ENCODE data around the gene ELK3. TPM values are rescaled to one million over a fixed set of nuclear protein-coding genes. Genes with fewer than 3 reads are reported as not detected.
A peak's percentile ranks its signal among the peaks of the same experiment; 100 is the strongest.

The ELK3 gene
- total and polyA plus RNA-seq, 4 donors: 9.1 to 68.5 (median 40.3) TPM

DNA sequence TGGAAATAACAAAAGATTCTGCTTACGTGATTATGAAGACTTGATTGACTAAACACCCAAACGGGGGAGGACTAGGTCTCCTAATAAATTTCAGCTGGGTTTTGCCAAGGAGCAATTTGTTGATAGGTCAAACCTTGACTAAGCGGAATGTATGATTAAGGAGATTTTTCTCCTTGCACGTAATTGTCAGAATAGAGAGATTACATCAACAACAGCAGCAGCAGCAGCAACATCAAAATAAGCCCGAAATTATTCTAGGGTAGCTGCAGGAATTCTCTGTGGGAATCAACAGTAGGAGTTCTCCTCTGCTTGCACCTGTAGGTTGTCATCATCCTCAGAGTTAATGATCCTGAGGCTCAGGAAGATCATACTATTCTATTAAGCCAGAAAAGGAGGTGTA, 10.2 kb downstream of the ELK3 start:
- Histone ChIP-seq H3K27ac (ENCODE audit: low read depth in 1 of 2, low read length in 1 of 2) (no peak overlapping the region), H3K9ac (ENCODE audit: insufficient read depth in 1 of 2, low read length in 2 of 2) (no peak overlapping the region), H3K36me3 (ENCODE audit: control insufficient read depth in 4 of 4, insufficient read depth in 4 of 4, low read length in 4 of 4) (no peaks in the 10 kb centered on the region), H3K4me3 (no peak overlapping the region), H3K4me1 (ENCODE audit: control insufficient read depth in 5 of 5, insufficient read depth in 5 of 5, low read length in 5 of 5) (peaks cover 0 to 12% (median 7%) of the 10 kb centered on the region in 5 donors), H3K27me3 (ENCODE audit: control insufficient read depth in 3 of 3, insufficient read depth in 3 of 3, low read length in 2 of 3) (no peaks in the 10 kb centered on the region), H3K9me3 (ENCODE audit: control insufficient read depth in 4 of 4, insufficient read depth in 3 of 4, low read length in 3 of 4) (no peaks in the 10 kb centered on the region)
- DNase-seq: no peak
- ATAC-seq (ENCODE audit: insufficient read depth, low FRiP score): no peak
- TF ChIP-seq, protein P1, sequence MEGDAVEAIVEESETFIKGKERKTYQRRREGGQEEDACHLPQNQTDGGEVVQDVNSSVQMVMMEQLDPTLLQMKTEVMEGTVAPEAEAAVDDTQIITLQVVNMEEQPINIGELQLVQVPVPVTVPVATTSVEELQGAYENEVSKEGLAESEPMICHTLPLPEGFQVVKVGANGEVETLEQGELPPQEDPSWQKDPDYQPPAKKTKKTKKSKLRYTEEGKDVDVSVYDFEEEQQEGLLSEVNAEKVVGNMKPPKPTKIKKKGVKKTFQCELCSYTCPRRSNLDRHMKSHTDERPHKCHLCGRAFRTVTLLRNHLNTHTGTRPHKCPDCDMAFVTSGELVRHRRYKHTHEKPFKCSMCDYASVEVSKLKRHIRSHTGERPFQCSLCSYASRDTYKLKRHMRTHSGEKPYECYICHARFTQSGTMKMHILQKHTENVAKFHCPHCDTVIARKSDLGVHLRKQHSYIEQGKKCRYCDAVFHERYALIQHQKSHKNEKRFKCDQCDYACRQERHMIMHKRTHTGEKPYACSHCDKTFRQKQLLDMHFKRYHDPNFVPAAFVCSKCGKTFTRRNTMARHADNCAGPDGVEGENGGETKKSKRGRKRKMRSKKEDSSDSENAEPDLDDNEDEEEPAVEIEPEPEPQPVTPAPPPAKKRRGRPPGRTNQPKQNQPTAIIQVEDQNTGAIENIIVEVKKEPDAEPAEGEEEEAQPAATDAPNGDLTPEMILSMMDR (IDR thresholded peaks at IDR 0.05; ENCODE audit: control extremely low read depth, extremely low read depth): no peak
- WGBS, 2 donors: 75 to 82% methylated on average over 5 of the region's 5 CpGs

DNA sequence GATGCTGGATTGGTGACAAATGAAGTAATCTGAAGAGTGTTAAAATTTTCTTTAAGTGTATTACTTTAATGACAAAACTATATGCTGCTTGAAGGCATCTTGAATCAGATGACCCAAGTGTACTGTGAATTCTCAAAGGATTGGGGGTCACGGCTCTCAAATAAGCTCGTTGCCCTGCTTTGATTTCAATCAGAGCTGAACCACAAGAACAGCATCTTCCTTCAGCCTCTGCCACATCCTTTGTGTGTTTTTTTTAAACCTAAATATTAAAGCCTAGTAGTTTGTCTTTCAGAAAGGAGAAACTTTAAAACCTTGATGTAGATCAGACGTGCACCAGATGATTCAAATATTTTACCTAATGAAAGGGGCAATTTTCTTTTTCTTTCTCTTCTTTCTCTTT, 11.7 kb downstream of the ELK3 start:
- Histone ChIP-seq H3K4me1 (ENCODE audit: control insufficient read depth in 5 of 5, insufficient read depth in 5 of 5, low read length in 5 of 5) (peaks cover 3 to 18% (median 16%) of the 10 kb centered on the region in 5 donors), H3K9me3 (ENCODE audit: control insufficient read depth in 4 of 4, insufficient read depth in 3 of 4, low read length in 3 of 4) (no peaks in the 10 kb centered on the region), H3K27ac (ENCODE audit: low read depth in 1 of 2, low read length in 1 of 2) (no peak overlapping the region), H3K4me3 (no peak overlapping the region), H3K9ac (ENCODE audit: insufficient read depth in 1 of 2, low read length in 2 of 2) (no peak overlapping the region), H3K36me3 (ENCODE audit: control insufficient read depth in 4 of 4, insufficient read depth in 4 of 4, low read length in 4 of 4) (no peaks in the 10 kb centered on the region), H3K27me3 (ENCODE audit: control insufficient read depth in 3 of 3, insufficient read depth in 3 of 3, low read length in 2 of 3) (no peaks in the 10 kb centered on the region)
- WGBS, 2 donors: 43 to 50% methylated on average over 3 of the region's 3 CpGs
- ATAC-seq (ENCODE audit: insufficient read depth, low FRiP score) (no peak), DNase-seq (no peak)
- TF ChIP-seq, protein P1 (IDR thresholded peaks at IDR 0.05; ENCODE audit: control extremely low read depth, extremely low read depth): no peak

DNA sequence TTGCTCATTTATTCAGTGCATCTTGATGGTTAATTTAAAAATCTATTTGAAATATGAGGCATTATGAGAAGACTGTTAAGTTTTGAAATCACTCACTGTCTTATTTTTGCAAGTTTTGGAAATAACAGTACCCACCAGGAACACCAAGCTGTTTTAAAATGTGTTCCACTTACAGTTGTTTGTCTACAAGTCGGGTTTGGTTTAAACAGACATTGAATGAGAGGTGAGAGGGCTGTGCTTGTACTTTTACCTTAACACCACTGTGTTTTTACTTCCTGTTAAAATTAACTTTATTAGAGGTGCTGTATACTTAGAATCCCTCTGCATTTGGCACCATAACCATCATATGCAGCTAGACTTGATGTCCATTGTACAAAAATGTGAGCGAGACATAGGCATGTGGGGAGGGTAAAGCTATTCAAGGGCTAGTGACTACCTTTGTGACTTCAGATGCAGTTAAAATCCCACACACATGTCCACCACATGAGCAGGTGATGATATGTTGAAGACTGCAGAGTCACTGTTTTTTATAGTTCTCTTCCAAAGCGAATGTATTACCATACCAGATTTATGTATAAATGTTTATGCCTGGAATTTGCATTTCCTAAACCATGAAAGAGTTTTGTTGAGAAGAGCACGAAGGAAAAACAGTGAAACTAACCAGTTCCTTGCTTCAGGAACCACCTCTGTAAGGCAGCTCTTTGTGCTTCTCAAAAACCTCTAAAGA, 12.9 kb downstream of the ELK3 start:
- 70 to 79% methylated on average over 4 of the region's 4 CpGs for WGBS, 2 donors
- no peaks in the 10 kb centered on the region for H3K36me3 ChIP-seq (ENCODE audit: control insufficient read depth in 4 of 4, insufficient read depth in 4 of 4, low read length in 4 of 4)
- no peak overlapping the region for H3K9ac ChIP-seq (ENCODE audit: insufficient read depth in 1 of 2, low read length in 2 of 2)
- H3K4me3 ChIP-seq: no peak overlapping the region
- H3K27me3 ChIP-seq (ENCODE audit: control insufficient read depth in 3 of 3, insufficient read depth in 3 of 3, low read length in 2 of 3): no peaks in the 10 kb centered on the region
- H3K4me1 ChIP-seq (ENCODE audit: control insufficient read depth in 5 of 5, insufficient read depth in 5 of 5, low read length in 5 of 5): peaks cover 5 to 18% (median 17%) of the 10 kb centered on the region in 5 donors
- TF ChIP-seq, protein P1 (IDR thresholded peaks at IDR 0.05; ENCODE audit: control extremely low read depth, extremely low read depth): no peak
- peak overlapping the region in 1 of 2 donors; percentile 43 for H3K27ac ChIP-seq (ENCODE audit: low read depth in 1 of 2, low read length in 1 of 2)
- ATAC-seq (ENCODE audit: insufficient read depth, low FRiP score): no peak
- no peaks in the 10 kb centered on the region for H3K9me3 ChIP-seq (ENCODE audit: control insufficient read depth in 4 of 4, insufficient read depth in 3 of 4, low read length in 3 of 4)
- DNase-seq: no peak
